Endothelial cell (in vitro differentiated cells): ENCODE measurements around the gene GPR3. TPM values are rescaled to one million over a fixed set of nuclear protein-coding genes. Genes with fewer than 3 reads are reported as not detected.

ENCODE experiments used
- DNase-seq: peaks from one replicate; pipeline ENCODE4 v3.0.0; 2021; ENCODE audit warnings: low spot score
- H3K27ac Mint-ChIP-seq: one replicate; pipeline ENCODE4 v1.8.0; 2021; ENCODE audit warnings: mixed read lengths, inconsistent platforms; ENCODE audit not compliant: unreplicated experiment
- H3K27me3 Mint-ChIP-seq: one replicate; pipeline ENCODE4 v1.8.0; 2021; ENCODE audit warnings: mild to moderate bottlenecking, moderate library complexity, mixed read lengths, inconsistent platforms; ENCODE audit not compliant: unreplicated experiment
- H3K36me3 Mint-ChIP-seq: one replicate; pipeline ENCODE4 v1.8.0; 2021; ENCODE audit warnings: mild to moderate bottlenecking, low read depth, mixed read lengths, inconsistent platforms; ENCODE audit not compliant: unreplicated experiment
- H3K4me1 Mint-ChIP-seq: one replicate; pipeline ENCODE4 v1.8.0; 2021; ENCODE audit warnings: mild to moderate bottlenecking, mixed read lengths, inconsistent platforms; ENCODE audit not compliant: unreplicated experiment
- H3K4me3 Mint-ChIP-seq: one replicate; pipeline ENCODE4 v1.8.0; 2021; ENCODE audit warnings: mild to moderate bottlenecking, mixed read lengths, inconsistent platforms; ENCODE audit not compliant: unreplicated experiment
- H3K9me3 Mint-ChIP-seq: one replicate; pipeline ENCODE4 v1.8.0; 2021; ENCODE audit warnings: mixed read lengths, inconsistent platforms; ENCODE audit not compliant: unreplicated experiment
- total RNA-seq: library from RNA; stranded (reverse); fragmentation: NEBNext Ultra II Directional; extraction: Animal tissue kit (Norgen Biotek cat#: 25700); gene quantifications from one replicate; pipeline ENCODE4 v1.2.1, GENCODE V29; 2021; ENCODE audit not compliant: unreplicated experiment
- TF ChIP-seq, protein P1 (sequence below): fragments of 200-600 bp; sonication (generic); IDR thresholded peaks from one replicate; pipeline ENCODE4 v1.5.0; 2021; ENCODE audit warnings: antibody characterized with exemption; ENCODE audit not compliant: unreplicated experiment

Gene GPR3
- total RNA-seq, 1 donor from 2014 or later = 2.4 TPM

DNA sequence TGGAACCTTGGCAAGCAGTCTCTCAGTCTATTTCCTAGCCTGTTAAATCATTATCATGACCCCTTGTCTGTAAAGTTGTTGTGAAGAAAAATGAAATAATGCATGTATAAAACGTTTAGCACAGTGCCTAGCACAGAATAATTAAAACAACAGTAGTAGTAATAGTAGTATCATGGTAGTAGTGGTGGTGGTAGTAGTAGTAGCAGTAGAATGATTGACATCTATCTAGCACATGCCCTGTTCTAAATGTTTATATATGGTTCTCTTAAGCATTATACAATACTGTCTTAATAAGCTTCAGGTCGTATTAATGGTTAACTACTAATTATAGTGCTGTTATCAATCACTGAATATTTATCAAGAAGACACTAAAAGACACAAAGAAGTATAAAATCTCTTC, 46.7 kb downstream of the GPR3 start:
- no peak for DNase-seq
- H3K27ac Mint-ChIP-seq = peak overlapping the region; percentile 53
- TF ChIP-seq, protein P1, sequence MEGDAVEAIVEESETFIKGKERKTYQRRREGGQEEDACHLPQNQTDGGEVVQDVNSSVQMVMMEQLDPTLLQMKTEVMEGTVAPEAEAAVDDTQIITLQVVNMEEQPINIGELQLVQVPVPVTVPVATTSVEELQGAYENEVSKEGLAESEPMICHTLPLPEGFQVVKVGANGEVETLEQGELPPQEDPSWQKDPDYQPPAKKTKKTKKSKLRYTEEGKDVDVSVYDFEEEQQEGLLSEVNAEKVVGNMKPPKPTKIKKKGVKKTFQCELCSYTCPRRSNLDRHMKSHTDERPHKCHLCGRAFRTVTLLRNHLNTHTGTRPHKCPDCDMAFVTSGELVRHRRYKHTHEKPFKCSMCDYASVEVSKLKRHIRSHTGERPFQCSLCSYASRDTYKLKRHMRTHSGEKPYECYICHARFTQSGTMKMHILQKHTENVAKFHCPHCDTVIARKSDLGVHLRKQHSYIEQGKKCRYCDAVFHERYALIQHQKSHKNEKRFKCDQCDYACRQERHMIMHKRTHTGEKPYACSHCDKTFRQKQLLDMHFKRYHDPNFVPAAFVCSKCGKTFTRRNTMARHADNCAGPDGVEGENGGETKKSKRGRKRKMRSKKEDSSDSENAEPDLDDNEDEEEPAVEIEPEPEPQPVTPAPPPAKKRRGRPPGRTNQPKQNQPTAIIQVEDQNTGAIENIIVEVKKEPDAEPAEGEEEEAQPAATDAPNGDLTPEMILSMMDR = no peak
- peaks cover 3% of the 10 kb centered on the region for H3K36me3 Mint-ChIP-seq
- no peak overlapping the region for H3K4me3 Mint-ChIP-seq
- peaks cover 49% of the 10 kb centered on the region for H3K4me1 Mint-ChIP-seq
- H3K9me3 Mint-ChIP-seq = no peaks in the 10 kb centered on the region
- H3K27me3 Mint-ChIP-seq = no peaks in the 10 kb centered on the region

DNA sequence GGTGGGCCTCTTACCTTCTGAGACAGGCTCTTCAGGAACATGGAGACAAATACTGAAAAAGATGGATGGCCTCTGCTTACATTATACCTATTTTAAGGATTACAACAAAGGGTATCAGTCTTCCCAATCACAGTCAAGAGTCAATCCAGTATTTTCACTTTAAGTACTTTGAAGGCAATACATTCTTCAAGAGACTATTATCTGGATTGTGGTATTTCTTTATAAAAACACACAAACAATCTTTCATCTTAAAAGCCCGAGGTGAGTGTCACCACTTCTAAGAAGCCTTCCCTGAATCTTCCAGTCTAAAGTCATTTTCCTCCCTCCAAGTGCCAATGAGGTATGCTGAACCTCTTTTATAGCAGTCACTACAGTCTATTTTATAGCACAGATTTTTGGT, 52.2 kb downstream of the GPR3 start:
- no peak overlapping the region for H3K4me3 Mint-ChIP-seq
- H3K27ac Mint-ChIP-seq = peak overlapping the region; percentile 51
- H3K36me3 Mint-ChIP-seq = peaks cover 4% of the 10 kb centered on the region
- TF ChIP-seq, protein P1 = no peak
- H3K4me1 Mint-ChIP-seq = peaks cover 20% of the 10 kb centered on the region
- DNase-seq = no peak
- peaks cover 3% of the 10 kb centered on the region for H3K27me3 Mint-ChIP-seq
- H3K9me3 Mint-ChIP-seq = no peaks in the 10 kb centered on the region

Other genes with a start within 250 kb of the GPR3 start
- gene SLC9A1, start 237.5 kb upstream of the GPR3 start, total RNA-seq = 96.2 TPM
- 36.0 TPM for gene WDTC1, start 158.0 kb upstream of the GPR3 start, total RNA-seq
- 43.5 TPM for gene TMEM222, start 70.5 kb upstream of the GPR3 start, total RNA-seq
- gene SYTL1, start 50.6 kb upstream of the GPR3 start, total RNA-seq = 1.3 TPM
- gene MAP3K6, start 25.7 kb upstream of the GPR3 start, total RNA-seq = 35.7 TPM
- gene FCN3, start 17.8 kb upstream of the GPR3 start, total RNA-seq = 132 TPM
- 0.72 TPM for gene CD164L2, start 9.3 kb upstream of the GPR3 start, total RNA-seq
- 272 TPM for gene WASF2, start 97.5 kb downstream of the GPR3 start, total RNA-seq
- gene AHDC1, start 211.5 kb downstream of the GPR3 start, total RNA-seq = 48.0 TPM
- 0.46 TPM for gene FGR, start 242.6 kb downstream of the GPR3 start, total RNA-seq